ENCODE measurements around the gene DDRGK1.

DNA sequence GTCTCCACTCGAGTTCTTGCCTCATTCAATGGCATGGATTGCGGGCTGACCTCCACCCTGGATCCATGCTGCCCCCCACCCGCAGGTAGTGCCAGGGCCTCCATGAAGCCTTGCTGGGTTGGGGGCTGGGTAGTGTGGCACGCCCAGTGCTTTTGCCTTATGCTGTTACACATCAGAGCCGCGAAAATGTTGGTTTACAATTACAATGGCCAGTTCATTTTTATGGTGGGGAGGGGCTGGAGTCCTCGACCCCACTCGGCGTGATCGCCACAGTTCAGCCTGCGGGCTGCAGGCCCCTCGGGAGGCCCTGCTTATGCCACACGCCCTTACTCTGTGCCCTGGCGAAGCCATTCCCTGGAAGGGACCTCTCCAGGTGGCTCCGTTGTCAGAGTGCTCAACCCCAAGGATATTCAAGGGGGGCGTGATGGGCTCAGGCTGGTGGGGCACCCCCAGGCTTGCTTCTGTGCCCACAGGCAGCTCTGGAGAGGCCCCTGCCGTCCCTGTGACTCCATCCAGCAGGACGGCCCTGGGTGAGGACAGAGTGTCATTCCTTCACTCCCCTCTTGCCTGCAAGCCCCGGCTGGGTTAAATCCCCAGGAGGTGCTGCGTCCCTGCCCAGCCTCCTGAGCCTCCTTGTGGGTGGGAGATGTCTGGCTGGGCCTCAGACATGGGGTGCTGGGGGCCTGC lies 19.7 kb upstream of the DDRGK1 start:
- TF ChIP-seq, protein P1, sequence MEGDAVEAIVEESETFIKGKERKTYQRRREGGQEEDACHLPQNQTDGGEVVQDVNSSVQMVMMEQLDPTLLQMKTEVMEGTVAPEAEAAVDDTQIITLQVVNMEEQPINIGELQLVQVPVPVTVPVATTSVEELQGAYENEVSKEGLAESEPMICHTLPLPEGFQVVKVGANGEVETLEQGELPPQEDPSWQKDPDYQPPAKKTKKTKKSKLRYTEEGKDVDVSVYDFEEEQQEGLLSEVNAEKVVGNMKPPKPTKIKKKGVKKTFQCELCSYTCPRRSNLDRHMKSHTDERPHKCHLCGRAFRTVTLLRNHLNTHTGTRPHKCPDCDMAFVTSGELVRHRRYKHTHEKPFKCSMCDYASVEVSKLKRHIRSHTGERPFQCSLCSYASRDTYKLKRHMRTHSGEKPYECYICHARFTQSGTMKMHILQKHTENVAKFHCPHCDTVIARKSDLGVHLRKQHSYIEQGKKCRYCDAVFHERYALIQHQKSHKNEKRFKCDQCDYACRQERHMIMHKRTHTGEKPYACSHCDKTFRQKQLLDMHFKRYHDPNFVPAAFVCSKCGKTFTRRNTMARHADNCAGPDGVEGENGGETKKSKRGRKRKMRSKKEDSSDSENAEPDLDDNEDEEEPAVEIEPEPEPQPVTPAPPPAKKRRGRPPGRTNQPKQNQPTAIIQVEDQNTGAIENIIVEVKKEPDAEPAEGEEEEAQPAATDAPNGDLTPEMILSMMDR (IDR thresholded peaks at IDR 0.05; ENCODE audit: insufficient read depth, low read length, poor library complexity, severe bottlenecking): no peak
- no peak for TF ChIP-seq EZH2phosphoT487 (conservative IDR thresholded peaks at IDR 0.05; ENCODE audit: low read length)

Measured in SU-DHL-6 (cell line).